Brain microvascular endothelial cell (primary cell): Measurements from ENCODE around the gene WNT5A.

Experiments used
- DNase-seq: peaks from one replicate; pipeline ENCODE4 v3.0.0-alpha.2; 2020
- H3K27ac ChIP-seq: fragments of 250-450 bp; sonication (Bioruptor Pico); 2 replicates; pipeline ENCODE4 v1.5.1; 2020; ENCODE audit warnings: mild to moderate bottlenecking, moderate library complexity
- H3K27me3 ChIP-seq: fragments of 250-450 bp; sonication (Bioruptor Pico); replicated peaks from 2 replicates; pipeline ENCODE4 v1.5.1; 2020; ENCODE audit warnings: mild to moderate bottlenecking
- H3K36me3 ChIP-seq: fragments of 250-450 bp; sonication (Bioruptor Pico); replicated peaks from 2 replicates; pipeline ENCODE4 v1.5.1; 2020; ENCODE audit warnings: mild to moderate bottlenecking
- H3K4me3 ChIP-seq: 2 replicates; pipeline ENCODE4 v1.5.1; 2011; ENCODE audit warnings: low read depth, mild to moderate bottlenecking, control low read depth, low read length, moderate library complexity
- CTCF ChIP-seq: IDR thresholded peaks from 2 replicates; pipeline ENCODE4 v1.5.1; 2011; ENCODE audit warnings: low read depth, mild to moderate bottlenecking, moderate library complexity, low read length, control low read depth, inconsistent platforms; ENCODE audit errors: missing control alignments
- in situ Hi-C: cut with HindIII; loops from 2 replicates; pipeline ENCODE4 v1.10.0; 2017; ENCODE audit warnings: low sequenced_read_pairs, low pct_ligation_motif_present

Gene WNT5A

DNA sequence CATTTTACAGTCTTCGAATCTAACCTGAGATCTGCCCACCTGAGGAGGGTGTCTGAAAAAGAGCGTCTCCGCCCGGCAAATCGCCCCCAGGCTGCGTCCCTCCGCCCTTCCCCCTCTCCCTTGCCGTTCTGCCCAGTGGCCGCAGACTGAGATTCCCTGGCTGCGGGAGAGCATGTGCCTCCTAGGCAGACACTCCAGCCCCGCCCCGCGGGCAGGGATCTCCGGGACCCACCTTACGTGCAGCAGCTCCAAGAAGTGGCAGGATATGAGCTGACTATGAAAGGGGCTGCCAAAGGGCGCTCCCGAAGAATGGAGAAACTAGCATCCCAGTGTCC, 2.7 kb upstream of the WNT5A start:
- in situ Hi-C loops, result loop anchor here (25.0 kb wide), 4 partner anchors 223 to 627 kb away; no protein-coding TSS in a partner anchor
- Histone ChIP-seq H3K27me3 (no peaks in the 10 kb centered on the region), H3K36me3 (no peaks in the 10 kb centered on the region), H3K4me3 (peak overlapping the region; percentile 90), H3K27ac (no peak overlapping the region)
- no peak for DNase-seq
- no peak for TF ChIP-seq CTCF

GRCh38 chr3:55488398-55489055, 1.4 kb upstream of the WNT5A start:
- Histone ChIP-seq H3K27ac (no peak overlapping the region), H3K27me3 (no peaks in the 10 kb centered on the region), H3K4me3 (peak overlapping the region; percentile 90), H3K36me3 (no peaks in the 10 kb centered on the region)
- in situ Hi-C loops, result loop anchor here (25.0 kb wide), 4 partner anchors 224 to 626 kb away; no protein-coding TSS in a partner anchor
- no peak for TF ChIP-seq CTCF
- peak; percentile 49 for DNase-seq

- peak; percentile 64 for DNase-seq
- in situ Hi-C loops, result loop anchor here (25.0 kb wide), 4 partner anchors 225 to 625 kb away; no protein-coding TSS in a partner anchor
- H3K36me3 ChIP-seq, result no peaks in the 10 kb centered on the region
- H3K4me3 ChIP-seq, result peak overlapping the region; percentile 90
- no peak for TF ChIP-seq CTCF
- H3K27me3 ChIP-seq, result no peaks in the 10 kb centered on the region
- H3K27ac ChIP-seq, result peak overlapping the region; percentile 90
Observed at GRCh38 chr3:55487381-55488241, 505 bp upstream of the WNT5A start.

DNA sequence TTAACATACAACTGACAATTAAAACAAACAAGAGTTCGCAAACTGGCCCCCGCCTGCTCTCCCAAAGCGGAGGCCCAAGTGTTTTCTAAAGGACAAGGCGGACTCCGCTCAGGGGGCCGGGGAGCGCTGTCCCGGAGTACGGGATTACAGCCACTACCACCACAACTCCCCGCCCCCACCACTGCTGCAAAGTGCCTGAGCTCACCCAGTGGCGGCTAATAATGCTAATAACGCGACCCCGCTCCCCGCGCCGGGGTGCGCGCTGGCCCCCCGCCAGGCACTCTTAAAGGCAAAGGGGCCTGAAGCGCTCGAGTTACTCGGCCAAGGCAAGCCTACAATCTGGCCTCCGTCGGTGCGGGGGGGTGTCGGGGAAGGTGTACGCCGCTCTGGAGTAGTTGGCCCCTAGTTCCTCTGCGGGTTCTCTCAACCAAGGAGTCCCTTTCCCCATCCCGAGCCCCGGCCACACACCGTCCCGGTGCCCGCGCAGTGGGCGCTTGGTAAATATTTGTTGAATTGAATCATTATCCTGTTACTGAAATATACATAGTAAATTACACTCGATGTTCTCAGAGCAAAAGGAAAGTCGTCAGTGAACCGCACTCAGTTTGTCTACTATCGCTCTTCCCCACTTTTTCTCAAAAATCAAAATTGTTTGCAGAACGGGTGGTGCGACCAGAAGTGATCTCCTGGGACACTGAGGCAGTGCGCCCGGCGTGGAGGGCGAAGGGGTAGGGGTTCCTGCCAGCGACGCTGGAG, 827 bp downstream of the WNT5A start:
- Histone ChIP-seq H3K27ac (peak overlapping the region; percentile 90), H3K4me3 (peak overlapping the region; percentile 90), H3K27me3 (no peaks in the 10 kb centered on the region), H3K36me3 (no peaks in the 10 kb centered on the region)
- DNase-seq, result peak; percentile 78
- in situ Hi-C loops, result loop anchor here (25.0 kb wide), 4 partner anchors 226 to 624 kb away; no protein-coding TSS in a partner anchor
- no peak for TF ChIP-seq CTCF

- peak; percentile 69 for DNase-seq
- in situ Hi-C loops, result loop anchor here (25.0 kb wide), 4 partner anchors 227 to 623 kb away; no protein-coding TSS in a partner anchor
- peak; percentile 77 for TF ChIP-seq CTCF
- Histone ChIP-seq H3K27me3 (no peaks in the 10 kb centered on the region), H3K27ac (peak overlapping the region; percentile 90), H3K4me3 (peak overlapping the region; percentile 90), H3K36me3 (no peaks in the 10 kb centered on the region)
Observed at GRCh38 chr3:55484801-55485791, 2.0 kb downstream of the WNT5A start.
